Measurements from ENCODE around the gene DPCD.

GRCh38 chr10:101618871-101619270, 30.8 kb downstream of the DPCD start:
- TF ChIP-seq YY1 (IDR thresholded peaks at IDR 0.05; ENCODE audit: insufficient read depth, insufficient read length), result no peak
- no peak for TF ChIP-seq ZNF274 (IDR thresholded peaks at IDR 0.05; ENCODE audit: low read depth, low read length)

All from NT2/D1 (cell line).